NCI-H2171 (cell line): Measurements from ENCODE around the gene GPR52.
"Not testable (repeated sequence)": the region's sequence is repeated elsewhere in the genome, so short reads cannot be mapped to it uniquely, and the experiment has no call there.

Experiments used
- DNase-seq: peaks from one replicate; lab custom pipeline; 2025; lab: John Stamatoyannopoulos, UW

The GPR52 gene

GRCh38 chr1:174447866-174448530, at the start of gene GPR52:
TSS of gene GPR52 (plus strand) at chr1:174447964. CDS start at chr1:174448112, 148 bp downstream.
- no peak for DNase-seq

GRCh38 chr1:174398246-174398645, 49.5 kb upstream of the GPR52 start:
- no peak for DNase-seq

GRCh38 chr1:174399211-174399610, 48.6 kb upstream of the GPR52 start:
- DNase-seq: no peak

- DNase-seq: no peak
Observed at GRCh38 chr1:174401075-174401474, 46.7 kb upstream of the GPR52 start.

- DNase-seq: no peak
Observed at GRCh38 chr1:174405219-174405618, 42.5 kb upstream of the GPR52 start.

- no peak for DNase-seq
Observed at GRCh38 chr1:174406421-174406820, 41.3 kb upstream of the GPR52 start.

- DNase-seq: no peak
Observed at GRCh38 chr1:174407665-174408064, 40.1 kb upstream of the GPR52 start.

GRCh38 chr1:174408146-174408545, 39.6 kb upstream of the GPR52 start:
- no peak for DNase-seq

GRCh38 chr1:174409801-174410200, 38.0 kb upstream of the GPR52 start:
- DNase-seq: not testable (repeated sequence)

- DNase-seq: no peak
Observed at GRCh38 chr1:174413632-174414031, 34.1 kb upstream of the GPR52 start.

GRCh38 chr1:174414203-174414602, 33.6 kb upstream of the GPR52 start:
- DNase-seq: no peak

- DNase-seq: no peak
Observed at GRCh38 chr1:174415506-174415905, 32.3 kb upstream of the GPR52 start.

GRCh38 chr1:174417921-174418320, 29.8 kb upstream of the GPR52 start:
- DNase-seq: no peak

GRCh38 chr1:174425121-174425520, 22.6 kb upstream of the GPR52 start:
- DNase-seq: no peak

- no peak for DNase-seq
Observed at GRCh38 chr1:174426153-174426552, 21.6 kb upstream of the GPR52 start.

- DNase-seq: no peak
Observed at GRCh38 chr1:174428033-174428432, 19.7 kb upstream of the GPR52 start.

GRCh38 chr1:174428739-174429138, 19.0 kb upstream of the GPR52 start:
- no peak for DNase-seq

GRCh38 chr1:174433451-174433850, 14.3 kb upstream of the GPR52 start:
- DNase-seq: no peak

- no peak for DNase-seq
Observed at GRCh38 chr1:174445351-174445750, 2.4 kb upstream of the GPR52 start.

GRCh38 chr1:174445817-174446216, 1.9 kb upstream of the GPR52 start:
- DNase-seq: no peak

- no peak for DNase-seq
Observed at GRCh38 chr1:174448531-174448883, 743 bp downstream of the GPR52 start.

- no peak for DNase-seq
Observed at GRCh38 chr1:174448974-174449373, 1.2 kb downstream of the GPR52 start.

GRCh38 chr1:174451408-174451807, 3.6 kb downstream of the GPR52 start:
- DNase-seq: no peak

GRCh38 chr1:174465855-174466254, 18.1 kb downstream of the GPR52 start:
- no peak for DNase-seq

GRCh38 chr1:174466607-174467006, 18.8 kb downstream of the GPR52 start:
- DNase-seq: no peak
